Testis (tissue), 2 donors: ENCODE data around the gene TSHZ3.

ENCODE experiments used
- CTCF ChIP-seq, 3 experiments: fragments of 450-650 bp in 2 of 3; fragments of 200-600 bp in 1 of 3; sonication (generic) in 1 of 3; IDR thresholded peaks; one replicate each; pipeline ENCODE4 v1.5.1; 2016 to 2019; ENCODE audit warnings: antibody characterized with exemption in 3 of 3, mild to moderate bottlenecking in 2 of 3, moderate library complexity in 1 of 3
- POLR2A ChIP-seq: fragments of 450-650 bp; IDR thresholded peaks from one replicate; pipeline ENCODE4 v1.6.1; 2017; ENCODE audit warnings: antibody characterized with exemption, mild to moderate bottlenecking, moderate library complexity

GRCh38 chr19:31282346-31282745 lies 66.9 kb downstream of the TSHZ3 start:
- no peak for TF ChIP-seq CTCF (IDR thresholded peaks at IDR 0.05)
- no peak for TF ChIP-seq POLR2A
